IMR-90 (cell line): ENCODE data around the gene OMD. TPM values are rescaled to one million over a fixed set of nuclear protein-coding genes. Genes with fewer than 3 reads are reported as not detected.
A peak's percentile ranks its signal among the peaks of the same experiment; 100 is the strongest.

ENCODE experiments used
- ATAC-seq: fragments of 200-7000 bp; cut with Tn5 transposase; 2 replicates; pipeline ENCODE4 v1.9.1; 2020; ENCODE audit warnings: low read depth, mild to moderate bottlenecking, moderate library complexity
- BruUV-seq: library from RNA; stranded (reverse); fragments of 400-500 nt; replicated peaks from 2 replicates; lab custom pipeline; 2021; lab: Mats Ljungman, UMichigan
- CTCF ChIA-PET: fragments of 300-600 bp; formaldehyde crosslinking; extraction: SDS; loops from one replicate; lab custom pipeline; 2021; ENCODE audit warnings: antibody characterized with exemption; lab: Yijun Ruan, JAX
- POLR2A ChIA-PET: fragments of 300-600 bp; sonication (Branson Sonifier 250); formaldehyde crosslinking; loops from one replicate; lab custom pipeline; 2022; ENCODE audit warnings: antibody characterized with exemption; ENCODE audit not compliant: unreplicated experiment; lab: Charles Lee
- DNase-seq: peaks from one replicate; pipeline ENCODE4 v3.0.0; 2013
- H2AFZ ChIP-seq: replicated peaks from 2 replicates; pipeline ENCODE3; 2013; ENCODE audit warnings: low read length, mild to moderate bottlenecking; ENCODE audit not compliant: poor library complexity
- H2AK5ac ChIP-seq: 2 replicates; pipeline ENCODE4 v1.6.1; 2013; ENCODE audit warnings: low read depth, low read length, inconsistent platforms
- H2AK9ac ChIP-seq: replicated peaks from 2 replicates; pipeline ENCODE3; 2013; ENCODE audit warnings: mild to moderate bottlenecking, low read depth, low read length, moderate library complexity; ENCODE audit not compliant: poor library complexity
- H2BK120ac ChIP-seq: 2 replicates; pipeline ENCODE4 v1.6.1; 2013; ENCODE audit warnings: low read depth, low read length, inconsistent platforms
- H2BK15ac ChIP-seq: 3 replicates; pipeline ENCODE4 v1.6.1; 2013; ENCODE audit warnings: low read depth, low read length, inconsistent platforms
- H2BK20ac ChIP-seq: 2 replicates; pipeline ENCODE4 v1.6.1; 2013; ENCODE audit warnings: low read depth, mild to moderate bottlenecking, inconsistent platforms, low read length, moderate library complexity
- H2BK5ac ChIP-seq: 2 replicates; pipeline ENCODE4 v1.6.1; 2013; ENCODE audit warnings: mild to moderate bottlenecking, low read depth, low read length, inconsistent platforms; ENCODE audit not compliant: poor library complexity, severe bottlenecking
- H3K14ac ChIP-seq: replicated peaks from 2 replicates; pipeline ENCODE4 v1.6.1; 2013; ENCODE audit warnings: low read depth, low read length, inconsistent platforms
- H3K18ac ChIP-seq: 2 replicates; pipeline ENCODE4 v1.6.1; 2013; ENCODE audit warnings: low read depth, low read length, control low read depth
- H3K23ac ChIP-seq: 2 replicates; pipeline ENCODE4 v1.6.1; 2013; ENCODE audit warnings: low read depth, low read length, inconsistent platforms
- H3K27ac ChIP-seq: 2 replicates; pipeline ENCODE4 v1.5.1; 2013; ENCODE audit warnings: mild to moderate bottlenecking, control low read depth, low read length; ENCODE audit not compliant: insufficient read depth
- H3K27me3 ChIP-seq: 2 replicates; pipeline ENCODE4 v1.6.1; 2013; ENCODE audit warnings: low read length; ENCODE audit not compliant: control insufficient read depth, insufficient read depth
- H3K36me3 ChIP-seq: 2 replicates; pipeline ENCODE4 v1.6.1; 2013; ENCODE audit warnings: low read length, mixed read lengths; ENCODE audit not compliant: control insufficient read depth, insufficient read depth
- H3K4ac ChIP-seq: 2 replicates; pipeline ENCODE4 v1.6.1; 2013; ENCODE audit warnings: low read depth, low read length, inconsistent platforms
- H3K4me1 ChIP-seq: 2 replicates; pipeline ENCODE4 v1.6.1; 2013; ENCODE audit warnings: low read length, mixed read lengths; ENCODE audit not compliant: control insufficient read depth, insufficient read depth
- H3K4me2 ChIP-seq: 2 replicates; pipeline ENCODE4 v1.6.1; 2013; ENCODE audit warnings: low read depth, mild to moderate bottlenecking, control low read depth, low read length, moderate library complexity
- H3K4me3 ChIP-seq: 2 replicates; pipeline ENCODE4 v1.5.1; 2013; ENCODE audit warnings: low read depth, mild to moderate bottlenecking, control low read depth, low read length, moderate library complexity; ENCODE audit not compliant: insufficient read depth
- H3K56ac ChIP-seq: 2 replicates; pipeline ENCODE4 v1.6.1; 2013; ENCODE audit warnings: low read length, inconsistent platforms; ENCODE audit not compliant: insufficient read depth; ENCODE audit errors: extremely low read depth
- H3K79me1 ChIP-seq, 2 experiments: 2 replicates each; pipeline ENCODE4 v1.6.1; 2013; ENCODE audit warnings: low read length in 2 of 2, inconsistent platforms in 1 of 2, low read depth in 1 of 2
- H3K9ac ChIP-seq: 2 replicates; pipeline ENCODE4 v1.6.1; 2013; ENCODE audit warnings: low read depth, low read length, control low read depth
- H3K9me1 ChIP-seq: 2 replicates; pipeline ENCODE4 v1.6.1; 2013; ENCODE audit warnings: low read length, inconsistent platforms; ENCODE audit not compliant: insufficient read depth
- H3K9me3 ChIP-seq: 2 replicates; pipeline ENCODE4 v1.6.1; 2013; ENCODE audit warnings: low read length; ENCODE audit not compliant: control insufficient read depth, insufficient read depth
- H4K20me1 ChIP-seq: 2 replicates; pipeline ENCODE4 v1.6.1; 2013; ENCODE audit warnings: low read length, inconsistent platforms; ENCODE audit not compliant: insufficient read depth
- H4K5ac ChIP-seq: 2 replicates; pipeline ENCODE4 v1.6.1; 2013; ENCODE audit warnings: mild to moderate bottlenecking, low read depth, low read length, control low read depth
- H4K8ac ChIP-seq, 2 experiments: 2 replicates each; pipeline ENCODE4 v1.6.1; 2013; ENCODE audit warnings: low read depth in 2 of 2, low read length in 2 of 2, control low read depth in 1 of 2, inconsistent platforms in 1 of 2
- H4K91ac ChIP-seq: 2 replicates; pipeline ENCODE4 v1.6.1; 2013; ENCODE audit warnings: low read depth, low read length, inconsistent platforms; ENCODE audit not compliant: insufficient read depth
- CHD1 ChIP-seq: IDR thresholded peaks from 2 replicates; pipeline ENCODE4 v1.6.1; 2012; ENCODE audit warnings: low read depth, low read length, improper control_type of control experiment
- POLR2A ChIP-seq: IDR thresholded peaks from 2 replicates; pipeline ENCODE4 v1.6.1; 2012; ENCODE audit warnings: mild to moderate bottlenecking, low read depth, low read length
- RAD21 ChIP-seq: IDR thresholded peaks from 2 replicates; pipeline ENCODE4 v1.6.1; 2012; ENCODE audit warnings: low read length, improper control_type of control experiment
- RCOR1 ChIP-seq: IDR thresholded peaks from 2 replicates; pipeline ENCODE4 v1.6.1; 2012; ENCODE audit warnings: mild to moderate bottlenecking, low read length, improper control_type of control experiment; ENCODE audit not compliant: insufficient replicate concordance
- WGBS, 2 experiments: methylation state at CpG; one replicate each; pipeline versions ENCODE4 v1.1.5 to v1.1.7; 2013; ENCODE audit warnings: missing lambda C conversion rate in 2 of 2; ENCODE audit not compliant: insufficient read length in 1 of 2; ENCODE audit errors: extremely low coverage in 2 of 2; 5-methylcytosine and 5-hydroxymethylcytosine counted together
- dilution Hi-C: fragments of 300-500 bp; cut with HindIII; formaldehyde crosslinking; loops from one replicate; pipeline ENCODE4 v1.14.3; 2018; ENCODE audit warnings: low sequenced_read_pairs; ENCODE audit not compliant: unreplicated experiment
- in situ Hi-C: fragments of 300-500 bp; cut with MboI; formaldehyde crosslinking; loops from 3 replicates; pipeline ENCODE4 v1.14.3; 2019; ENCODE audit warnings: low sequenced_read_pairs, inconsistent platforms, mixed read lengths
- intact Hi-C: fragments of 100-400 bp; cut with micrococcal nuclease; formaldehyde crosslinking; loops from 2 replicates; pipeline ENCODE4 v1.10.0; 2022
- polyA plus RNA-seq, 3 experiments: library from polyadenylated mRNA; depleted of rRNA; stranded (reverse); fragments of >200 nt; gene quantifications; 2 replicates each; pipeline ENCODE4 v1.2.3, GENCODE V29; 2012; ENCODE audit warnings: low replicate concordance in 1 of 3
- total RNA-seq: library from RNA; depleted of rRNA; stranded (reverse); fragments of >200 nt; gene quantifications from 2 replicates; pipeline ENCODE4 v1.2.3, GENCODE V29; 2012

The OMD gene
- total and polyA plus RNA-seq, 2 of the 4 experiments (the other 2 are of a cell fraction) = not detected

DNA sequence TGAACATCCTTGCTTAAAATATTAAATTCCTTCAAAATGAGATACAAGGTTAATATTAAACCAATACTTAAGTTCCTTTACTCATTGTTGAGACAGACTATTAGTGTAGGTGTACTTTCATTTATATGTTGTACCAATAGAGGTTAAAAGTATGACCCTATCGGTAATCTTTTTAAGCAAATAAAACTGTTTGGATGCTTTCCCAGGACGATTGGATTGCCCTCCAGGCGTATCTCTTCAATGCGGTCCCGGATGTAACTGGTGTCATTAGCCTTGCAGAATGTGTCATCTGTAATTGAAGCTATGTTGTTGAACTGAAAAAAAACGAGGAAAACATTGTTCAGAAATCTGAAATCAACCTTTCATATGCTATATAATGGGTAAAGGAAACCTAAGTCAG, 38.8 kb downstream of the OMD start:
- no peak overlapping the region for H3K9ac ChIP-seq
- H2BK5ac ChIP-seq = no peak overlapping the region
- H3K9me1 ChIP-seq = no peaks in the 10 kb centered on the region; the same call in 1 of the 2 replicates
- no peak overlapping the region for H3K4me3 ChIP-seq
- BruUV-seq = no TSS peak
- H2BK120ac ChIP-seq = no peak overlapping the region
- H3K9me3 ChIP-seq = no peaks in the 10 kb centered on the region
- no peaks in the 10 kb centered on the region for H3K79me1 ChIP-seq
- POLR2A ChIA-PET = no interaction called here
- H3K56ac ChIP-seq = no peak overlapping the region
- 89% methylated on average over 4 of the region's 6 CpGs; no CpG with 5 or more reads in 1 of the 2 experiments for WGBS, 2 experiments
- H3K23ac ChIP-seq = no peak overlapping the region
- H2AK9ac ChIP-seq = no peak overlapping the region
- TF ChIP-seq POLR2A (no peak), CHD1 (no peak), RAD21 (no peak), RCOR1 (no peak)
- no peaks in the 10 kb centered on the region for H3K36me3 ChIP-seq
- H2AK5ac ChIP-seq = no peak overlapping the region
- H3K18ac ChIP-seq = no peak overlapping the region
- intact Hi-C loops (no loop called here), dilution Hi-C loops (no loop called here), in situ Hi-C loops (no loop called here)
- no peak overlapping the region for H3K27ac ChIP-seq
- no peak overlapping the region for H4K5ac ChIP-seq
- no peak overlapping the region for H2AFZ ChIP-seq
- no peaks in the 10 kb centered on the region; the same call in 1 of the 2 replicates for H3K4me1 ChIP-seq
- H3K4me2 ChIP-seq = no peak overlapping the region
- CTCF ChIA-PET = no interaction called here
- no peaks in the 10 kb centered on the region for H4K20me1 ChIP-seq
- no peak for ATAC-seq
- 0 out of 2 replicates have a peak overlapping the region, but pooled peaks have one; percentile 6 for H2BK20ac ChIP-seq
- no peaks in the 10 kb centered on the region for H3K27me3 ChIP-seq
- H3K4ac ChIP-seq = no peak overlapping the region
- H3K14ac ChIP-seq = no peak overlapping the region
- H4K8ac ChIP-seq = no peak overlapping the region
- H4K91ac ChIP-seq = no peak overlapping the region
- DNase-seq = no peak
- H2BK15ac ChIP-seq = no peak overlapping the region
